HAP-1 (cell line): ENCODE data around the gene ZNF471.
A peak's percentile ranks its signal among the peaks of the same experiment; 100 is the strongest.

Experiments
- DNase-seq, 2 experiments: peaks; one replicate each; pipeline ENCODE4 v3.0.0-alpha.2; 2016 to 2020; ENCODE audit warnings: low spot score in 2 of 2
- H3K27me3 ChIP-seq: fragments of 250-450 bp; sonication (Bioruptor Pico); 2 replicates; pipeline ENCODE4 v1.5.1; 2020; ENCODE audit warnings: low read depth, mild to moderate bottlenecking, moderate library complexity
- H3K36me3 ChIP-seq: fragments of 250-450 bp; sonication (Bioruptor Pico); replicated peaks from 2 replicates; pipeline ENCODE4 v1.5.1; 2020; ENCODE audit warnings: mild to moderate bottlenecking
- H3K4me1 ChIP-seq: fragments of 250-450 bp; sonication (Bioruptor Pico); 2 replicates; pipeline ENCODE4 v1.5.1; 2020; ENCODE audit warnings: mild to moderate bottlenecking
- H3K4me3 ChIP-seq: fragments of 250-450 bp; sonication (Bioruptor Pico); 2 replicates; pipeline ENCODE4 v1.5.1; 2020; ENCODE audit warnings: mild to moderate bottlenecking, moderate library complexity
- H3K9me3 ChIP-seq: fragments of 250-450 bp; sonication (Bioruptor Pico); 2 replicates; pipeline ENCODE4 v1.5.1; 2020; ENCODE audit warnings: mild to moderate bottlenecking, moderate library complexity
- in situ Hi-C: fragments of 300-500 bp; cut with MboI; formaldehyde crosslinking; loops from 3 replicates; pipeline ENCODE4 v1.14.3; 2020; ENCODE audit warnings: low sequenced_read_pairs, inconsistent platforms, mixed read lengths

The ZNF471 gene

DNA sequence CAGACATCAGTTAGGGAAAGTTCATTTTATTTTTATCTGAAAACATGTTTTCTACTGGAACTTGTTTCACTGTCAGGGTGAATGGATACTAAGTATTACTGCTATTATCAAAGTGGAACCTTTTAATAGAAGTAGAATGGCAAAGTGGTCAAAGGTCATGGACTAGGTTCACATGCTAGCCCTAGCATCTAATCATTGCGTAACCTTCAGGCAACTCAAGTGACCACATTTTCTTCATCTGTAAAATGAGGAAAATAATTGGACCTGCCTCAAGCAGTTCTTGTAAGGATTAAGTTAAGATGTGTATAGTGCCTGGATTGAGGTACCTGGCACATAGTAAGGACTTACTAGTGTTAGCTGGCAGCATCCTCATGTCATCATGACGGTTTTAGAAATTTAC lies 36.1 kb downstream of the ZNF471 start:
- H3K9me3 ChIP-seq, result peaks cover 3% of the 10 kb centered on the region
- no peaks in the 10 kb centered on the region for H3K27me3 ChIP-seq
- no peaks in the 10 kb centered on the region; the same call in 1 of the 2 replicates for H3K4me1 ChIP-seq
- H3K4me3 ChIP-seq, result no peak overlapping the region
- H3K36me3 ChIP-seq, result peaks cover 10% of the 10 kb centered on the region
- in situ Hi-C loops, result no loop called here
- no peak for DNase-seq

- no peak overlapping the region for H3K4me3 ChIP-seq
- no peaks in the 10 kb centered on the region for H3K4me1 ChIP-seq
- no peaks in the 10 kb centered on the region; the same call in 1 of the 2 replicates for H3K9me3 ChIP-seq
- no peak for DNase-seq
- in situ Hi-C loops, result no loop called here
- H3K27me3 ChIP-seq, result no peaks in the 10 kb centered on the region
- H3K36me3 ChIP-seq, result peaks cover 29% of the 10 kb centered on the region
Measured at GRCh38 chr19:56547535-56547934, 39.9 kb downstream of the ZNF471 start.

DNA sequence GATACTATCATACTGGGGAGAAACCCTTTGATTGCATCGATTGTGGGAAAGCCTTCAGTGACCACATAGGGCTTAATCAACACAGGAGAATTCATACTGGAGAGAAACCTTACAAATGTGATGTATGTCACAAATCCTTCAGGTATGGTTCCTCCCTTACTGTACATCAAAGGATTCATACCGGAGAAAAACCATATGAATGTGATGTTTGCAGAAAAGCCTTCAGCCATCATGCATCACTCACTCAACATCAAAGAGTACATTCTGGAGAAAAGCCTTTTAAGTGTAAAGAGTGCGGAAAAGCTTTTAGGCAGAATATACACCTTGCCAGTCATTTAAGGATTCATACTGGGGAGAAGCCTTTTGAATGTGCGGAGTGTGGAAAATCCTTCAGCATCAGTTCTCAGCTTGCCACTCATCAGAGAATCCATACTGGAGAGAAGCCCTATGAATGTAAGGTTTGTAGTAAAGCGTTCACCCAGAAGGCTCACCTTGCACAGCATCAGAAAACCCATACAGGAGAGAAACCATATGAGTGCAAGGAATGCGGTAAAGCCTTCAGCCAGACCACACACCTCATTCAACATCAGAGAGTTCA lies 46.7 kb downstream of the ZNF471 start:
- peaks cover 12% of the 10 kb centered on the region; the same call in 1 of the 2 replicates for H3K9me3 ChIP-seq
- no peak overlapping the region for H3K4me3 ChIP-seq
- H3K4me1 ChIP-seq, result no peaks in the 10 kb centered on the region
- DNase-seq, result no peak
- in situ Hi-C loops, result no loop called here
- peaks cover 19% of the 10 kb centered on the region for H3K36me3 ChIP-seq
- H3K27me3 ChIP-seq, result no peaks in the 10 kb centered on the region

DNA sequence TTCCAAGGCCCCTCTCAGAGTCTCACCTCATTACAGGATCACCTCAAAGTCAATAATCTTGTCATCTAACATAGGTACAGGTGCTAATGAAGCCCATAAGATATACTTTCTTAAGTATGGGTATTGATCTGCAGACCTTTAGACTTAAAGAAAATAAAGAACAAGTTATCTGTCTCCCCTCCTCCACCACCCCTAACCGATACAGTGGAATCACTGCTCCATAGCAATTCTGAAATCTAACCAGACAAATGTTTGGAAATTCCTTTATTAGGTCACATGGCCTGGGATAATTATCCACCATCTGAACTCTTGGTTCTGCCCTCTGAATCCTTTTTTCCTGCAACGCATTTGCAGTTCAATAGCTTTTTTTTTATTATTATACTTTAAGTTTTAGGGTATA lies 55.1 kb downstream of the ZNF471 start:
- no peaks in the 10 kb centered on the region for H3K36me3 ChIP-seq
- H3K27me3 ChIP-seq, result no peaks in the 10 kb centered on the region
- in situ Hi-C loops, result no loop called here
- no peak for DNase-seq
- H3K4me3 ChIP-seq, result no peak overlapping the region
- no peaks in the 10 kb centered on the region; the same call in 1 of the 2 replicates for H3K4me1 ChIP-seq
- peaks cover 14% of the 10 kb centered on the region for H3K9me3 ChIP-seq

- peak overlapping the region; percentile 69 for H3K4me3 ChIP-seq
- peaks cover 5% of the 10 kb centered on the region; the same call in 1 of the 2 replicates for H3K4me1 ChIP-seq
- no peaks in the 10 kb centered on the region for H3K27me3 ChIP-seq
- in situ Hi-C loops, result no loop called here
- H3K36me3 ChIP-seq, result 0 out of 2 replicates have a peak, but pooled peaks cover 4% of the 10 kb centered on the region
- DNase-seq, result peak in 1 of 2 experiments; percentile 66
- H3K9me3 ChIP-seq, result peaks cover 17% of the 10 kb centered on the region
Measured at GRCh38 chr19:56566904-56567273, 59.2 kb downstream of the ZNF471 start.

DNA sequence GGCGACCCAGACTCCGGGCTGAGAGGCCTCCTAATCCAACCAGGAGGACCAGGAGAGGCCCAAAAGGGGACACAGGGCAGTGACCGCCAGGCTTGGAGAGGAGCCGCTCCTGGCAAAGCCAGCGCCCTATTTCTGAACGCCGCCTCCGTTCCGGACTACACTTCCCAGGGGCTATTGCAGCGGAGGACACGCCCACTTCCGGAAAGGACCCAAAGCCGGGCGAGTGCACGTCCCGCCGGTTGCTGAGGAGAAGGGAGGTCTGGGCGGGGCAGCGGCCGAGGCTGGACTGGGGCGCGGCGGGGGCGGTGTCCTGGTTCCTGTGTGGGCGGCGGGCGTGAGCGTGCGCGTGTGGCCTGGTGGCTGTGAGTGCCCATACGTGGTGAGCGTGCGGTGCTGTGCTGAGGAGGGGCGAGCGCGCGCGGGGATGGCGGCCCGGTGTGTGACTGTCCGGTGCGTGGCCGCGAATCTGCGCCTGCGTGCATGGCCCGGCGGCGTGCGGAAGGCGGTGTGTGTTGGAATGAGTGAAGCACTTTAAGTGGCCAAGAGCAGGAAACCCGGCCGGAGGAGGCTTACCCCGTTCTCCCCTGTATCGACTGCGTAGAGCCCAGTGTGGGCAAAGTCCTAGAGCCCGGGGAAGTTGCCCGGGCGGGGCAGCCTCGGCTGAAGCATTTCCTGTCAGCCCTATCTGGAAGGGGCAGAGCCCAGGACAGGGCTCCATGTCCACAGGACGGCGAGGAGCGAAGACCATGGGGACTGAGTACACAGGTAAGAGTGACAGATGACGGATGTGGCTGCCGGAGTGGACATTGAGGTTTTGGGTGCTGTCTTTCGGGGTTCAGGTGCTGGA lies 59.8 kb downstream of the ZNF471 start, which contains the start of gene ZNF470:
Gene ZNF470, plus strand, starts transcription at position 195 of the 847 bp plus-strand sequence. CDS start 2,844 bp downstream, outside the sequence.
- peaks cover 17% of the 10 kb centered on the region for H3K9me3 ChIP-seq
- H3K4me3 ChIP-seq, result peak within 1 kb of the TSS; percentile 69
- DNase-seq, result peak; percentile 76 to 96
- H3K27me3 ChIP-seq, result no peaks in the 10 kb centered on the region
- in situ Hi-C loops, result no loop called here
- H3K36me3 ChIP-seq, result 0 out of 2 replicates have a peak, but pooled peaks cover 4% of the 10 kb centered on the region
- peaks cover 5% of the 10 kb centered on the region; the same call in 1 of the 2 replicates for H3K4me1 ChIP-seq

GRCh38 chr19:56572589-56572988 lies 64.9 kb downstream of the ZNF471 start:
- in situ Hi-C loops, result no loop called here
- H3K36me3 ChIP-seq, result 0 out of 2 replicates have a peak, but pooled peaks cover 4% of the 10 kb centered on the region
- H3K27me3 ChIP-seq, result no peaks in the 10 kb centered on the region
- H3K9me3 ChIP-seq, result peaks cover 19% of the 10 kb centered on the region
- no peak overlapping the region for H3K4me3 ChIP-seq
- H3K4me1 ChIP-seq, result peaks cover 5% of the 10 kb centered on the region; the same call in 1 of the 2 replicates
- no peak for DNase-seq

- Histone ChIP-seq H3K36me3 (0 out of 2 replicates have a peak, but pooled peaks cover 4% of the 10 kb centered on the region), H3K4me1 (no peaks in the 10 kb centered on the region), H3K9me3 (peaks cover 17% of the 10 kb centered on the region), H3K27me3 (no peaks in the 10 kb centered on the region), H3K4me3 (no peak overlapping the region)
- in situ Hi-C loops, result no loop called here
- no peak for DNase-seq
Measured at GRCh38 chr19:56573914-56574313, 66.3 kb downstream of the ZNF471 start.

DNA sequence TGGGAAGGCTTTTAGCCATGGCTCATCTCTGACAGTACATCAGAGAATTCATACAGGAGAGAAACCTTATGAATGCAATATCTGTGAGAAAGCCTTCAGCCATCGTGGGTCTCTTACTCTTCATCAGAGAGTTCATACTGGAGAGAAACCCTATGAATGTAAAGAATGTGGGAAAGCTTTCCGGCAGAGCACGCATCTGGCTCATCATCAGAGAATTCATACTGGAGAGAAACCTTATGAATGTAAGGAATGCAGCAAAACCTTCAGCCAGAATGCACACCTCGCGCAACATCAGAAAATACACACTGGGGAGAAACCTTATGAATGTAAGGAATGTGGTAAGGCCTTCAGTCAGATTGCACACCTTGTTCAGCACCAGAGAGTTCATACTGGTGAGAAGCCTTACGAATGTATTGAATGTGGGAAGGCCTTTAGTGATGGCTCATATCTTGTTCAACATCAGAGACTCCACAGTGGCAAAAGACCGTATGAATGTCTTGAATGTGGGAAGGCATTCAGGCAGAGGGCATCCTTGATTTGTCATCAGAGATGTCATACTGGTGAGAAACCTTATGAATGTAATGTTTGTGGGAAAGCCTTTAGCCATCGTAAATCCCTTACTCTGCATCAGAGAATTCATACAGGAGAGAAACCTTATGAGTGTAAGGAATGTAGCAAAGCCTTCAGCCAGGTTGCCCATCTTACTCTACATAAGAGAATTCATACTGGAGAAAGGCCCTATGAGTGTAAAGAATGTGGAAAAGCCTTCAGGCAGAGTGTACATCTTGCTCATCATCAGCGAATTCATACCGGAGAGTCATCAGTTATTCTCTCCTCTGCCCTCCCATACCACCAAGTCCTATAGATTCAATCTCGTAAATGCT lies 70.3 kb downstream of the ZNF471 start:
- H3K9me3 ChIP-seq, result peaks cover 16% of the 10 kb centered on the region
- in situ Hi-C loops, result no loop called here
- H3K27me3 ChIP-seq, result no peaks in the 10 kb centered on the region
- no peaks in the 10 kb centered on the region for H3K36me3 ChIP-seq
- no peak for DNase-seq
- no peak overlapping the region for H3K4me3 ChIP-seq
- H3K4me1 ChIP-seq, result no peaks in the 10 kb centered on the region
